ENCODE results near the gene CLMP. TPM values are rescaled to one million over a fixed set of nuclear protein-coding genes. Genes with fewer than 3 reads are reported as not detected.

CLMP gene
- total RNA-seq, 1 donor from 2014 or later = 2.3 TPM

DNA sequence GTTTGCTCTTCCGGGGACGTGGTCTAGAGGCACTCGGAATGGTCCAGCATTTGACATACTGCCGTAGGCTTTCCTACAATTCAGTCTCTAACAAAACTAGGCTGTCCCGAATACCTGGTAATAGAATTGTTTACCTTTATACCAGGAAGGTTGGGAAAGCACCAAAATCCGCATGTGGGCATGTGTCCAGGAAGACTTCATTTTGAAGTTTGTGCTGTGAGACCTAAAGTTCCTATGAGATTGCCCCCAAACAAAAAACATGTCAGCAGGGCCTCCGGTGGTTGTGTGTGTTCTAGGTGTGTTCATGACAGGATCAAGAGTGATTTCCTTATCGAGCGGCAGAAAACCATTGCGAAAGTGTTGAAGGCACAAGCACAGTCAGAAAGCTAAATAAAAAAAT, 159.2 kb downstream of the CLMP start:
- Mint-ChIP-seq H3K36me3 (ENCODE audit: insufficient read depth) (no peaks in the 10 kb centered on the region), H3K27me3 (peaks cover 4% of the 10 kb centered on the region), H3K4me1 (ENCODE audit: low read depth) (peaks cover 2% of the 10 kb centered on the region), H3K9me3 (ENCODE audit: low read depth) (no peaks in the 10 kb centered on the region), H3K4me3 (ENCODE audit: low read depth) (no peak overlapping the region), H3K27ac (no peak overlapping the region)
- DNase-seq (ENCODE audit: low spot score, unreplicated experiment) = no peak
- TF ChIP-seq, protein P1, sequence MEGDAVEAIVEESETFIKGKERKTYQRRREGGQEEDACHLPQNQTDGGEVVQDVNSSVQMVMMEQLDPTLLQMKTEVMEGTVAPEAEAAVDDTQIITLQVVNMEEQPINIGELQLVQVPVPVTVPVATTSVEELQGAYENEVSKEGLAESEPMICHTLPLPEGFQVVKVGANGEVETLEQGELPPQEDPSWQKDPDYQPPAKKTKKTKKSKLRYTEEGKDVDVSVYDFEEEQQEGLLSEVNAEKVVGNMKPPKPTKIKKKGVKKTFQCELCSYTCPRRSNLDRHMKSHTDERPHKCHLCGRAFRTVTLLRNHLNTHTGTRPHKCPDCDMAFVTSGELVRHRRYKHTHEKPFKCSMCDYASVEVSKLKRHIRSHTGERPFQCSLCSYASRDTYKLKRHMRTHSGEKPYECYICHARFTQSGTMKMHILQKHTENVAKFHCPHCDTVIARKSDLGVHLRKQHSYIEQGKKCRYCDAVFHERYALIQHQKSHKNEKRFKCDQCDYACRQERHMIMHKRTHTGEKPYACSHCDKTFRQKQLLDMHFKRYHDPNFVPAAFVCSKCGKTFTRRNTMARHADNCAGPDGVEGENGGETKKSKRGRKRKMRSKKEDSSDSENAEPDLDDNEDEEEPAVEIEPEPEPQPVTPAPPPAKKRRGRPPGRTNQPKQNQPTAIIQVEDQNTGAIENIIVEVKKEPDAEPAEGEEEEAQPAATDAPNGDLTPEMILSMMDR (IDR thresholded peaks at IDR 0.05; ENCODE audit: unreplicated experiment) = no peak

DNA sequence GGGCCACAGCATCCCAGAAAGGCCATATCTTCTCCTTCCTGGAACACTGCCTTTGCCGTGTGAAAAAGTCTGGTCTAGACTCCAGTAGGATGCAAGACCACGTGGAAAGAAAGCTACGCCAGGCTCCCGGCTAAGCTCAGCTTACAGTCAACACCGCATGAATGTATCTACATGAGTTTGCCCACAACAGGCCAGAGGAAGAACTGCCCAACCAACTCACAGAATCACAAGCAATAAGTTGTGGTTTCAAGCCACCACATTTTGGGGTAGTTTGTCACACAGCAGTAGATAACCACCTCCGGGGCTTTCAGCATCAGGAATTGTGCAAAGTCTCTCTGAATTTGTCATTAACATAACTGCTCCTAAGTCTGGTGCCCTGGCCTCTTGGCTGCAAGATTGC, 160.5 kb downstream of the CLMP start:
- H3K36me3 Mint-ChIP-seq (ENCODE audit: insufficient read depth) = no peaks in the 10 kb centered on the region
- H3K4me1 Mint-ChIP-seq (ENCODE audit: low read depth) = peaks cover 7% of the 10 kb centered on the region
- H3K9me3 Mint-ChIP-seq (ENCODE audit: low read depth) = no peaks in the 10 kb centered on the region
- H3K27ac Mint-ChIP-seq = no peak overlapping the region
- no peak for DNase-seq (ENCODE audit: low spot score, unreplicated experiment)
- no peak overlapping the region for H3K4me3 Mint-ChIP-seq (ENCODE audit: low read depth)
- H3K27me3 Mint-ChIP-seq = peaks cover 7% of the 10 kb centered on the region
- TF ChIP-seq, protein P1 (IDR thresholded peaks at IDR 0.05; ENCODE audit: unreplicated experiment) = no peak

DNA sequence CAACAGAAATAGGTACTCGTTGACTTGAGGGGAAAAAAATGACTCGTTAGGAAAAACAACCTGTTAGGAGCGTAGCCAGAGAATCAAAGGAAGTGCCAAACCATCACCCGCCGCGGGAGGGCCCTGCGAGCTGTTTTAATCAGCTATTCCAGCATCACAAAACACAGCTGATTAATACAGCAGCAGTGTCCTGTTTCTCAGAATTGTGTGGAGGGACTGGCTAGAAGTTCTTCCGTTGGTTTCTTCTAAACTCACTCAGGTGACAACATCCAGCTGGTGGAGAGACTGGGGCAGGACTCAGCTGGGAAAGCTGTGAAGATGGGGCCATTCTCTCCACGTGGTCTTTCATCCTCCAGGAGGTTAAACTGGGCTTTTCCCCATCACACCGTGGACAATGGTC, 161.2 kb downstream of the CLMP start:
- no peak for DNase-seq (ENCODE audit: low spot score, unreplicated experiment)
- Mint-ChIP-seq H3K4me3 (ENCODE audit: low read depth) (no peak overlapping the region), H3K36me3 (ENCODE audit: insufficient read depth) (no peaks in the 10 kb centered on the region), H3K9me3 (ENCODE audit: low read depth) (no peaks in the 10 kb centered on the region), H3K4me1 (ENCODE audit: low read depth) (peaks cover 7% of the 10 kb centered on the region), H3K27ac (no peak overlapping the region), H3K27me3 (peaks cover 13% of the 10 kb centered on the region)
- TF ChIP-seq, protein P1 (IDR thresholded peaks at IDR 0.05; ENCODE audit: unreplicated experiment) = no peak

DNA sequence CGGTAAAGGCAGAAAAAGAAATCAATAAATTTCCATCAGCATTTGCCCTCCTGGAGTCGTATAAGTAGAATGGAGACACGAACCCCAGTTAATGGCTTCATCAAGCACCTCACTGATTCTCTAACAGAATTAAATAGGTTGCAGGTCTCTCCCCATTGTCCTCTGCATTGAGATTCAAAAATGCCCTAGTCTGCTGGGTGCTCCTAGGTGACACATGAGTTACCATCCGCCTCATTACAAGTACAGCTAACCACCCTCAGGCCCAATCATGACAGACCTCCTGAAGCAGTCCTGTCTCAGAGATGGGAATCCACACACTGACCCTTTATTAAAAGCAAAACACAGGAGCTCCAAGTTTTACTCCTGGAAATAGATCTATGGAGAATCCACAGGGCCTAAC, 164.5 kb downstream of the CLMP start:
- Mint-ChIP-seq H3K27ac (no peak overlapping the region), H3K4me1 (ENCODE audit: low read depth) (peaks cover 7% of the 10 kb centered on the region), H3K27me3 (peaks cover 27% of the 10 kb centered on the region), H3K36me3 (ENCODE audit: insufficient read depth) (no peaks in the 10 kb centered on the region), H3K4me3 (ENCODE audit: low read depth) (no peak overlapping the region), H3K9me3 (ENCODE audit: low read depth) (no peaks in the 10 kb centered on the region)
- TF ChIP-seq, protein P1 (IDR thresholded peaks at IDR 0.05; ENCODE audit: unreplicated experiment) = no peak
- no peak for DNase-seq (ENCODE audit: low spot score, unreplicated experiment)

DNA sequence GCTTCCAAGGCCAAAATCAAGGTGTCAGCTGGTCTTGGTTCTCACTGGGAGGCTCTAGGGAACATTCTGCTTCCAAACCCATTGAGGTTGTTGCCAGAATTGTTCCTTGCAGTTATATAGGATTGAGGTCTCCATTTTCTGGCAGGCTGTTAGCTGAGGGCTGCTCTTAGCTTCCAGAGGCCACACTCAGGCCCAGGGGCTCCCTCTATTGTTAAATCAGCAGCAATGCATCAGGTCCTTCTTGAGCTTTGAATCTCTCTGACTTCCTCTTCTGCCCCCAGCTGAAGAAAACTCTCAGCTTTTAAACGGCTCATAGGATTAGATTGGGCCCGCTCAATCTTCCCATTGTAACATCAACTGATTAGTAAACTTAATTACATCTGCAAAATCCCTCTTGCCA, 174.1 kb downstream of the CLMP start:
- DNase-seq (ENCODE audit: low spot score, unreplicated experiment) = no peak
- Mint-ChIP-seq H3K27ac (no peak overlapping the region), H3K36me3 (ENCODE audit: insufficient read depth) (no peaks in the 10 kb centered on the region), H3K9me3 (ENCODE audit: low read depth) (no peaks in the 10 kb centered on the region), H3K4me3 (ENCODE audit: low read depth) (no peak overlapping the region), H3K4me1 (ENCODE audit: low read depth) (no peaks in the 10 kb centered on the region), H3K27me3 (peaks cover 8% of the 10 kb centered on the region)
- TF ChIP-seq, protein P1 (IDR thresholded peaks at IDR 0.05; ENCODE audit: unreplicated experiment) = peak; percentile 61

Other genes starting within 250 kb of the CLMP start
- not detected in 2 replicates for gene BSX, start 213.4 kb downstream of the CLMP start, total RNA-seq
- gene HSPA8, start 133.1 kb downstream of the CLMP start, total RNA-seq = 1,127 and 1,140 TPM in 2 replicates
- gene GRAMD1B, start 235.0 kb upstream of the CLMP start, total RNA-seq = 4.5 and 5.1 TPM in 2 replicates